Progenitor cell of endocrine pancreas (in vitro differentiated cells): ENCODE measurements around the gene CMTM8. TPM values are rescaled to one million over a fixed set of nuclear protein-coding genes. Genes with fewer than 3 reads are reported as not detected.

Source experiments
- DNase-seq: peaks from one replicate; pipeline ENCODE4 v3.0.0; 2021; ENCODE audit warnings: low spot score; ENCODE audit not compliant: unreplicated experiment
- H3K27ac Mint-ChIP-seq: 2 replicates; pipeline ENCODE4 v1.8.0; 2021; ENCODE audit warnings: mild to moderate bottlenecking, moderate library complexity, mixed read lengths
- H3K27me3 Mint-ChIP-seq: 2 replicates; pipeline ENCODE4 v1.8.0; 2021; ENCODE audit warnings: mixed read lengths
- H3K36me3 Mint-ChIP-seq: 2 replicates; pipeline ENCODE4 v1.8.0; 2022; ENCODE audit warnings: mixed read lengths; ENCODE audit not compliant: insufficient read depth
- H3K4me1 Mint-ChIP-seq: 2 replicates; pipeline ENCODE4 v1.8.0; 2021; ENCODE audit warnings: low read depth, mixed read lengths
- H3K4me3 Mint-ChIP-seq: 2 replicates; pipeline ENCODE4 v1.8.0; 2021; ENCODE audit warnings: low read depth, mild to moderate bottlenecking, moderate library complexity, mixed read lengths
- H3K9me3 Mint-ChIP-seq: 2 replicates; pipeline ENCODE4 v1.8.0; 2021; ENCODE audit warnings: low read depth, mixed read lengths
- CTCF ChIP-seq: fragments of 200-600 bp; sonication (generic); IDR thresholded peaks from one replicate; pipeline ENCODE4 v1.5.0; 2021; ENCODE audit warnings: antibody characterized with exemption, mild to moderate bottlenecking; ENCODE audit not compliant: unreplicated experiment
- total RNA-seq: library from RNA; stranded (reverse); gene quantifications from 2 replicates; pipeline ENCODE4 v1.2.1, GENCODE V29; 2021

CMTM8 gene
- total RNA-seq, 1 donor from 2014 or later, result 39.1 TPM

GRCh38 chr3:32274306-32274705, 35.8 kb downstream of the CMTM8 start:
- Mint-ChIP-seq H3K36me3 (peaks cover 6% of the 10 kb centered on the region), H3K9me3 (no peaks in the 10 kb centered on the region), H3K27me3 (no peaks in the 10 kb centered on the region), H3K4me3 (no peak overlapping the region), H3K27ac (no peak overlapping the region), H3K4me1 (peaks cover 13% of the 10 kb centered on the region)
- DNase-seq, result no peak
- TF ChIP-seq CTCF, result no peak

- Mint-ChIP-seq H3K9me3 (no peaks in the 10 kb centered on the region), H3K36me3 (peaks cover 9% of the 10 kb centered on the region), H3K4me1 (peaks cover 13% of the 10 kb centered on the region), H3K4me3 (no peak overlapping the region), H3K27ac (no peak overlapping the region), H3K27me3 (no peaks in the 10 kb centered on the region)
- DNase-seq, result no peak
- TF ChIP-seq CTCF, result no peak
Measured at GRCh38 chr3:32275506-32275905, 37.0 kb downstream of the CMTM8 start.

GRCh38 chr3:32276279-32276841, 37.9 kb downstream of the CMTM8 start:
- TF ChIP-seq CTCF, result no peak
- Mint-ChIP-seq H3K4me3 (no peak overlapping the region), H3K4me1 (peaks cover 17% of the 10 kb centered on the region), H3K36me3 (peaks cover 10% of the 10 kb centered on the region), H3K27ac (peak overlapping the region; percentile 73), H3K9me3 (no peaks in the 10 kb centered on the region), H3K27me3 (no peaks in the 10 kb centered on the region)
- DNase-seq, result no peak

GRCh38 chr3:32278714-32279113, 40.2 kb downstream of the CMTM8 start:
- no peak for TF ChIP-seq CTCF
- H3K27ac Mint-ChIP-seq, result peak overlapping the region; percentile 10
- H3K36me3 Mint-ChIP-seq, result peaks cover 10% of the 10 kb centered on the region
- H3K4me3 Mint-ChIP-seq, result no peak overlapping the region
- H3K4me1 Mint-ChIP-seq, result peaks cover 34% of the 10 kb centered on the region
- no peaks in the 10 kb centered on the region for H3K27me3 Mint-ChIP-seq
- H3K9me3 Mint-ChIP-seq, result no peaks in the 10 kb centered on the region
- no peak for DNase-seq

- Mint-ChIP-seq H3K9me3 (no peaks in the 10 kb centered on the region), H3K27ac (no peak overlapping the region), H3K36me3 (peaks cover 10% of the 10 kb centered on the region), H3K4me3 (no peak overlapping the region), H3K27me3 (no peaks in the 10 kb centered on the region), H3K4me1 (peaks cover 44% of the 10 kb centered on the region)
- no peak for DNase-seq
- no peak for TF ChIP-seq CTCF
Measured at GRCh38 chr3:32280262-32280910, 41.9 kb downstream of the CMTM8 start.
